ENCODE data around the gene CAPN15. TPM values are rescaled to one million over a fixed set of nuclear protein-coding genes. Genes with fewer than 3 reads are reported as not detected.

Gene CAPN15
- total and polyA plus RNA-seq, 9 of the 15 experiments (the other 6 are each of a cell fraction or from before 2014, with no cell fraction given): 0.62 to 111 (median 14.2) TPM

- peak; percentile 90 for TF ChIP-seq ZNF740 (CRISPR knock-in tag; IDR thresholded peaks at IDR 0.05)
- no peak for TF ChIP-seq ZNF740 (tag; IDR thresholded peaks at IDR 0.05)
- no peak for TF ChIP-seq NR2C1 (IDR thresholded peaks at IDR 0.05)
- no peak for TF ChIP-seq NR2C1 (tag; IDR thresholded peaks at IDR 0.05)
- no peak for TF ChIP-seq THRAP3 (IDR thresholded peaks at IDR 0.05; ENCODE audit: borderline replicate concordance)
- no peak for TF ChIP-seq ZNF449 (CRISPR knock-in tag; IDR thresholded peaks at IDR 0.05)
- TF ChIP-seq HMG20A (CRISPR knock-in tag; conservative IDR thresholded peaks at IDR 0.05): no peak
- TF ChIP-seq MYNN (IDR thresholded peaks at IDR 0.05): peak; percentile 92
- no peak for TF ChIP-seq MYNN (CRISPR knock-in tag; IDR thresholded peaks at IDR 0.05)
- TF ChIP-seq RUNX1 (IDR thresholded peaks at IDR 0.05; ENCODE audit: low read depth): no peak
- no peak for TF ChIP-seq CGGBP1 (CRISPR knock-in tag; IDR thresholded peaks at IDR 0.05)
- no peak for TF ChIP-seq HNRNPK (IDR thresholded peaks at IDR 0.05; ENCODE audit: low read depth, low read length, poor library complexity, severe bottlenecking)
- TF ChIP-seq KAT2B (IDR thresholded peaks at IDR 0.05; ENCODE audit: low read depth, low read length): no peak
- TF ChIP-seq ZNF175 (CRISPR knock-in tag; IDR thresholded peaks at IDR 0.05; ENCODE audit: low read depth): no peak
- no peak for TF ChIP-seq NFE2L1 (tag; IDR thresholded peaks at IDR 0.05; ENCODE audit: borderline replicate concordance, low read depth)
- TF ChIP-seq ID3 (CRISPR knock-in tag; IDR thresholded peaks at IDR 0.05): no peak
- TF ChIP-seq ID3 (tag; IDR thresholded peaks at IDR 0.05): no peak
- peak in 1 of 3 experiments; percentile 65 for TF ChIP-seq YY1 (IDR thresholded peaks at IDR 0.05; ENCODE audit: borderline replicate concordance in 1 of 3, control insufficient read depth in 1 of 3, extremely low read depth in 1 of 3, insufficient read depth in 3 of 3, insufficient read length in 1 of 3, insufficient replicate concordance in 2 of 3, low read depth in 1 of 3, low read length in 2 of 3)
- no peak for TF ChIP-seq RBM22 (IDR thresholded peaks at IDR 0.05; ENCODE audit: low read depth, low read length, poor library complexity, severe bottlenecking)
- TF ChIP-seq NFIX (CRISPR knock-in tag; IDR thresholded peaks at IDR 0.05; ENCODE audit: low read depth): no peak
- no peak for TF ChIP-seq SMAD3 (CRISPR knock-in tag; conservative IDR thresholded peaks at IDR 0.05)
Measured at GRCh38 chr16:578870-579405, 51.4 kb downstream of the CAPN15 start (continued).

All from K562 (cell line).